ENCODE measurements around the gene DLGAP1. TPM values are rescaled to one million over a fixed set of nuclear protein-coding genes. Genes with fewer than 3 reads are reported as not detected.

The DLGAP1 gene
- total and polyA plus RNA-seq, 10 of the 15 experiments (the other 5 are each of a cell fraction or from before 2014, with no cell fraction given): 0.23 to 27.6 (median 1.9) TPM

GRCh38 chr18:3983351-3983969, 471.6 kb downstream of the DLGAP1 start:
- H3K27me3 ChIP-seq (replicated peaks in 1 of 2; ENCODE audit: control insufficient read depth in 2 of 2, insufficient read depth in 2 of 2, low read length in 1 of 2): no peaks in the 10 kb centered on the region
- ChIA-PET SMC1A (ENCODE audit: uncharacterized antibody, unreplicated experiment) (interaction anchor here (0.7 to 4.2 kb wide), 5 partner anchors 11 to 211 kb away, joined by 3 to 36 read pairs (median 3); no protein-coding TSS in a partner anchor), POLR2A (no interaction called here), RAD21 (ENCODE audit: unreplicated experiment) (interaction anchor here (1.2 to 4.0 kb wide), 3 partner anchors 16 to 213 kb away, joined by 3 to 18 read pairs (median 3); no protein-coding TSS in a partner anchor), CTCF (interaction anchor here (0.6 to 6.0 kb wide), 4 partner anchors 12 to 788 kb away, joined by 3 to 54 read pairs (median 4); no protein-coding TSS in a partner anchor)
- H3K4me1 ChIP-seq (ENCODE audit: control insufficient read depth, insufficient read depth, low read length): no peaks in the 10 kb centered on the region
- in situ Hi-C loops (cut with MboI): no loop called here
- no peaks in the 10 kb centered on the region; a peak in 1 of 4 replicates for H3K36me3 ChIP-seq (ENCODE audit: control insufficient read depth in 2 of 2, insufficient read depth in 2 of 2, low read length in 1 of 2)
- 47% methylated on average over 5 of the region's 5 CpGs for WGBS (ENCODE audit: insufficient coverage, insufficient replicate concordance, low lambda C conversion rate, missing lambda C conversion rate)
- no peak for DNase-seq (ENCODE audit: low read depth, low spot score)
- no peak overlapping the region for H3K4me3 ChIP-seq
- no peaks in the 10 kb centered on the region for H3K9me3 ChIP-seq (replicated peaks; ENCODE audit: control insufficient read depth, insufficient read depth, low read length)
- H4K20me1 ChIP-seq (ENCODE audit: control insufficient read depth, insufficient read depth): no peaks in the 10 kb centered on the region
- no TSS peak for BruUV-seq (replicated peaks)
- H2AFZ ChIP-seq (ENCODE audit: control insufficient read depth, low read depth, low read length): no peak overlapping the region
- H3K79me2 ChIP-seq (ENCODE audit: control insufficient read depth, insufficient read depth, low read length): no peaks in the 10 kb centered on the region
- H3K27ac ChIP-seq (ENCODE audit: control insufficient read depth, insufficient read depth): no peak overlapping the region
- FAIRE-seq: no peak
- peak; percentile 11; the same call in 1 of the 3 replicates for ATAC-seq
- H3K4me2 ChIP-seq (ENCODE audit: control insufficient read depth, insufficient read depth): no peak overlapping the region
- no peak overlapping the region for H3K9ac ChIP-seq (ENCODE audit: control insufficient read depth, insufficient read depth, low read length)
- intact Hi-C loops (cut with micrococcal nuclease; ENCODE audit: unreplicated experiment): no loop called here
- TF ChIP-seq HDGF (IDR thresholded peaks at IDR 0.05): no peak
- TF ChIP-seq FOS (IDR thresholded peaks at IDR 0.05; ENCODE audit: borderline replicate concordance, extremely low read depth, insufficient read length): no peak
- no peak for TF ChIP-seq ZBTB33 (IDR thresholded peaks at IDR 0.05)
- TF ChIP-seq ASH2L (IDR thresholded peaks at IDR 0.05; ENCODE audit: borderline replicate concordance, low read depth): no peak
- TF ChIP-seq NFXL1 (IDR thresholded peaks at IDR 0.05; ENCODE audit: borderline replicate concordance): no peak
- no peak for TF ChIP-seq IRF5 (IDR thresholded peaks at IDR 0.05; ENCODE audit: borderline replicate concordance)
- no peak for TF ChIP-seq ZNF24 (IDR thresholded peaks at IDR 0.05)
- TF ChIP-seq CBFB (IDR thresholded peaks at IDR 0.05; ENCODE audit: low read depth): no peak
- TF ChIP-seq NR2F1 (conservative IDR thresholded peaks at IDR 0.05): no peak
- TF ChIP-seq USF1 (IDR thresholded peaks at IDR 0.05; ENCODE audit: borderline replicate concordance, extremely low read length, insufficient read depth, low read depth, low read length): no peak
- no peak for TF ChIP-seq SUPT20H (IDR thresholded peaks at IDR 0.05; ENCODE audit: borderline replicate concordance, control insufficient read depth, low read depth, low read length)
- TF ChIP-seq NKRF (conservative IDR thresholded peaks at IDR 0.05): no peak
- TF ChIP-seq RCOR1 (conservative IDR thresholded peaks at IDR 0.05; ENCODE audit: low read depth, low read length): no peak
- no peak for TF ChIP-seq CHD1 (IDR thresholded peaks at IDR 0.05; ENCODE audit: low read depth, low read length)
- TF ChIP-seq RUNX3 (IDR thresholded peaks at IDR 0.05; ENCODE audit: low read length): no peak
- TF ChIP-seq MYC (IDR thresholded peaks at IDR 0.05; ENCODE audit: insufficient read depth, insufficient read length, insufficient replicate concordance, low read length, severe bottlenecking): no peak
- no peak for TF ChIP-seq ZBED1 (IDR thresholded peaks at IDR 0.05; ENCODE audit: borderline replicate concordance)
- TF ChIP-seq MTA2 (IDR thresholded peaks at IDR 0.05; ENCODE audit: low read depth): no peak
- no peak for TF ChIP-seq POLR2AphosphoS5 (IDR thresholded peaks at IDR 0.05; ENCODE audit: low read length)
